Trophoblast cell (in vitro differentiated cells and primary cell): Measurements from ENCODE around the gene SPG11.
A peak's percentile ranks its signal among the peaks of the same experiment; 100 is the strongest.
"Not testable (repeated sequence)": the region's sequence is repeated elsewhere in the genome, so short reads cannot be mapped to it uniquely, and the experiment has no call there.

Experiments
- DNase-seq, 2 donors: peaks; one replicate each; pipeline ENCODE4 v3.0.0-alpha.2; 2016
- H2AFZ ChIP-seq: 2 replicates; pipeline ENCODE4 v1.6.1; 2013; ENCODE audit warnings: low read length, moderate library complexity, mild to moderate bottlenecking; ENCODE audit not compliant: insufficient read depth, poor library complexity
- H2AK5ac ChIP-seq: 2 replicates; pipeline ENCODE4 v1.6.1; 2013; ENCODE audit warnings: mild to moderate bottlenecking, low read length
- H2BK120ac ChIP-seq: 2 replicates; pipeline ENCODE4 v1.6.1; 2013; ENCODE audit warnings: low read length, mild to moderate bottlenecking, moderate library complexity; ENCODE audit not compliant: insufficient read depth, poor library complexity
- H2BK12ac ChIP-seq: 2 replicates; pipeline ENCODE4 v1.6.1; 2013; ENCODE audit warnings: mild to moderate bottlenecking, low read length, moderate library complexity
- H2BK5ac ChIP-seq: 2 replicates; pipeline ENCODE4 v1.6.1; 2013; ENCODE audit warnings: low read length, low read depth, moderate library complexity, mild to moderate bottlenecking; ENCODE audit not compliant: poor library complexity
- H3K14ac ChIP-seq: 2 replicates; pipeline ENCODE4 v1.6.1; 2013; ENCODE audit warnings: mild to moderate bottlenecking, low read length
- H3K18ac ChIP-seq: 2 replicates; pipeline ENCODE4 v1.6.1; 2013; ENCODE audit warnings: mild to moderate bottlenecking, low read length
- H3K23ac ChIP-seq: 2 replicates; pipeline ENCODE4 v1.6.1; 2013; ENCODE audit warnings: low read length
- H3K27ac ChIP-seq: 2 replicates; pipeline ENCODE4 v1.5.1; 2013; ENCODE audit warnings: low read depth, mild to moderate bottlenecking, inconsistent platforms, low read length, moderate library complexity
- H3K27me3 ChIP-seq: 2 replicates; pipeline ENCODE4 v1.6.1; 2013; ENCODE audit warnings: inconsistent platforms, mild to moderate bottlenecking, low read length, moderate library complexity; ENCODE audit not compliant: insufficient read depth
- H3K36me3 ChIP-seq, 2 experiments: 1 replicate in 1 of 2; 2 replicates in 1 of 2; pipeline ENCODE4 v1.6.1; 2013; ENCODE audit warnings: low read length in 2 of 2, mild to moderate bottlenecking in 2 of 2, moderate library complexity in 1 of 2; ENCODE audit not compliant: insufficient read depth in 2 of 2, control insufficient read depth in 1 of 2
- H3K4ac ChIP-seq: 2 replicates; pipeline ENCODE4 v1.6.1; 2013; ENCODE audit warnings: low read depth, mild to moderate bottlenecking, low read length, moderate library complexity
- H3K4me1 ChIP-seq, 2 experiments: 1 replicate in 1 of 2; 2 replicates in 1 of 2; pipeline ENCODE4 v1.6.1; 2013; ENCODE audit warnings: low read length in 2 of 2, mild to moderate bottlenecking in 2 of 2, moderate library complexity in 1 of 2; ENCODE audit not compliant: insufficient read depth in 2 of 2, control insufficient read depth in 1 of 2
- H3K4me2 ChIP-seq: 2 replicates; pipeline ENCODE4 v1.6.1; 2013; ENCODE audit warnings: inconsistent platforms, mild to moderate bottlenecking, low read length, moderate library complexity
- H3K4me3 ChIP-seq: 2 replicates; pipeline ENCODE4 v1.5.1; 2013; ENCODE audit warnings: mild to moderate bottlenecking, low read depth, low read length, inconsistent platforms
- H3K79me1 ChIP-seq: one replicate; pipeline ENCODE4 v1.6.1; 2013; ENCODE audit warnings: low read length
- H3K79me2 ChIP-seq: 2 replicates; pipeline ENCODE4 v1.6.1; 2013; ENCODE audit warnings: low read length, mild to moderate bottlenecking; ENCODE audit not compliant: control insufficient read depth, insufficient read depth, poor library complexity
- H3K9ac ChIP-seq: 2 replicates; pipeline ENCODE4 v1.6.1; 2013; ENCODE audit warnings: mild to moderate bottlenecking, low read length
- H3K9me3 ChIP-seq: 2 replicates; pipeline ENCODE4 v1.6.1; 2013; ENCODE audit warnings: low read depth, mild to moderate bottlenecking, control low read depth, inconsistent platforms, low read length; ENCODE audit not compliant: insufficient read depth
- H4K12ac ChIP-seq: 2 replicates; pipeline ENCODE4 v1.6.1; 2013; ENCODE audit warnings: low read depth, mild to moderate bottlenecking, low read length, moderate library complexity
- H4K8ac ChIP-seq: 2 replicates; pipeline ENCODE4 v1.6.1; 2013; ENCODE audit warnings: low read depth, mild to moderate bottlenecking, low read length, moderate library complexity
- H4K91ac ChIP-seq: one replicate; pipeline ENCODE4 v1.6.1; 2013; ENCODE audit warnings: low read depth, mild to moderate bottlenecking, low read length, moderate library complexity
- WGBS: extraction: QIAGEN DNeasy Blood & Tissue Kit; methylation state at CpG from one replicate; pipeline ENCODE4 v1.1.7; 2013; ENCODE audit warnings: missing lambda C conversion rate; ENCODE audit not compliant: insufficient read length, insufficient coverage; ENCODE audit errors: extremely low coverage; 5-methylcytosine and 5-hydroxymethylcytosine counted together

The SPG11 gene

DNA sequence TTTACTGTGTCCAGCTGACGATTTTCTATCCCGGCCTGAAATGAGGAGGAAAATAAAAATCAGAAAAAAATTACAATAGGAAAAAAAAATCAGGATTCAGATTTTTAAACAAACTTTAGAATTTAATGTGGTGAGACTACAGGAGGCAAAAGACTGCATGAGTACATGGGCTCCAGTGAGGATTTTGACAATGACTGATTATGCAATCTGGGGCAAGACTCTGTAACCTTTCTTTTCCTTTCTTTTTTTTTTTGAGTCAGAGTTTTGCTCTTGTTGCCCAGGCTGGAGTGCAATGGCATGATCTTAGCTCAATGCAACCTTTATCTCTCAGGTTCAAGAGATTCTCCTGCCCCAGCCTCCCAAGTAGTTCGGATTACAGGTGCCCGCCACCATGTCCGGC, 29.9 kb downstream of the SPG11 start:
- no peak overlapping the region for H2BK12ac ChIP-seq
- H2BK5ac ChIP-seq: no peak overlapping the region
- H3K27me3 ChIP-seq: no peaks in the 10 kb centered on the region
- H3K79me2 ChIP-seq: no peaks in the 10 kb centered on the region
- no peak overlapping the region for H3K9ac ChIP-seq
- H2AK5ac ChIP-seq: no peak overlapping the region
- H3K4me2 ChIP-seq: no peak overlapping the region
- H3K4me3 ChIP-seq: no peak overlapping the region
- no peak overlapping the region for H3K4ac ChIP-seq
- H4K91ac ChIP-seq: no peak overlapping the region
- DNase-seq: peak in 1 of 2 donors; percentile 2
- H4K8ac ChIP-seq: no peak overlapping the region
- no peak overlapping the region for H2BK120ac ChIP-seq
- H4K12ac ChIP-seq: no peak overlapping the region
- H2AFZ ChIP-seq: no peak overlapping the region
- no peaks in the 10 kb centered on the region for H3K4me1 ChIP-seq
- H3K14ac ChIP-seq: no peak overlapping the region
- H3K9me3 ChIP-seq: no peaks in the 10 kb centered on the region
- WGBS: no CpG with 5 or more reads among the region's 5 CpGs
- no peaks in the 10 kb centered on the region for H3K79me1 ChIP-seq
- peaks cover 11 to 24% of the 10 kb centered on the region in 2 experiments for H3K36me3 ChIP-seq
- H3K27ac ChIP-seq: no peak overlapping the region
- no peak overlapping the region for H3K18ac ChIP-seq
- no peak overlapping the region for H3K23ac ChIP-seq

DNA sequence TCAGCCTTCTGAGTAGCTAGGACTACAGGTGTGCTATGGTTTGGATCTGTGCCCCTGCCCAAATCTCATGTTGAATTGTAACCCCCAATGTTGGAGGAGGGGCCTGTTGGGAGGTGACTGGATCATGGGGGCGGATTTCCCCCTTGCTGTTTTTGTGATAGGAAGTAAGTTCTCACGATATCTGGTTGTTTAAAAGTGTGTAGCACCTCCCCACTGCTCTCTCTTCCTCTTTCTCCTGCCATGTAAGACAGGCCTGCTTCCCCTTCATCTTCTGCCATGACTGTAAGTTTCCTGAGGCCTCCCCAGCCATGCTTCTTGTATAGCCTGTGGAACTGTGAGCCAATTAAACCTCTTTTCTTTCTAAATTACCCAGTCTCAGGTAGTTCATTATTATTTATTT, 38.2 kb downstream of the SPG11 start:
- not testable (repeated sequence) for H3K9me3 ChIP-seq, H3K9ac ChIP-seq, H3K4ac ChIP-seq, H3K18ac ChIP-seq, H3K4me1 ChIP-seq, H3K4me2 ChIP-seq, H2AK5ac ChIP-seq, H2AFZ ChIP-seq, H4K12ac ChIP-seq, H2BK5ac ChIP-seq, H2BK120ac ChIP-seq, H4K91ac ChIP-seq, DNase-seq, H3K14ac ChIP-seq, H3K79me2 ChIP-seq, H3K23ac ChIP-seq, H3K27ac ChIP-seq, H4K8ac ChIP-seq, H3K27me3 ChIP-seq, H3K4me3 ChIP-seq, H2BK12ac ChIP-seq, H3K79me1 ChIP-seq
- WGBS: no CpG with 5 or more reads among the region's 2 CpGs
- peaks cover 16 to 20% of the 10 kb centered on the region in 2 experiments for H3K36me3 ChIP-seq

DNA sequence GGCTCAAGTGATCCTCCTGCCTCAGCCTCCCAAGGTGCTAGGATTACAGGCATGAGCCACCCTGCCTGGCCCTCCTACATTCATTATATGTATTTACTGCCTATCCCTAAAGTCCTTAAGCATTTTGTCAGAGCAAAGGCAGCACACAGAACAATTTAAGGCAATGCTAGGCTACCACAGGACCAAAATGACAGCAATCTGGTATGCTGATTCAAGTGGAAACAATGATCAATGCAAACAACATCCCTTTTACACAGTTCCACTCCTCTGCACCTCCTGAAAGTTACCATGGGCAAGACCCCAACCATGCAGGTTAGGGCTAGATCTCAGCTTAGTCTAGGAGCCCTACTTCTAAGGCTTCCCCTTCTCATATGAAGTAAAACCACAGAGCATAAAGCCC, 40.3 kb downstream of the SPG11 start:
- Histone ChIP-seq H4K12ac (no peak overlapping the region), H2AK5ac (no peak overlapping the region), H3K79me2 (no peaks in the 10 kb centered on the region), H3K14ac (no peak overlapping the region), H3K27me3 (no peaks in the 10 kb centered on the region), H3K79me1 (no peaks in the 10 kb centered on the region), H2AFZ (no peak overlapping the region), H3K9ac (no peak overlapping the region), H2BK12ac (no peak overlapping the region), H3K9me3 (no peaks in the 10 kb centered on the region), H3K23ac (no peak overlapping the region), H3K4me3 (no peak overlapping the region), H3K27ac (no peak overlapping the region), H3K4me1 (no peaks in the 10 kb centered on the region), H3K4ac (no peak overlapping the region), H2BK5ac (no peak overlapping the region), H3K18ac (no peak overlapping the region), H2BK120ac (no peak overlapping the region), H3K36me3 (peaks cover 16 to 18% of the 10 kb centered on the region in 2 experiments), H4K8ac (no peak overlapping the region), H3K4me2 (no peak overlapping the region), H4K91ac (no peak overlapping the region)
- DNase-seq: no peak

DNA sequence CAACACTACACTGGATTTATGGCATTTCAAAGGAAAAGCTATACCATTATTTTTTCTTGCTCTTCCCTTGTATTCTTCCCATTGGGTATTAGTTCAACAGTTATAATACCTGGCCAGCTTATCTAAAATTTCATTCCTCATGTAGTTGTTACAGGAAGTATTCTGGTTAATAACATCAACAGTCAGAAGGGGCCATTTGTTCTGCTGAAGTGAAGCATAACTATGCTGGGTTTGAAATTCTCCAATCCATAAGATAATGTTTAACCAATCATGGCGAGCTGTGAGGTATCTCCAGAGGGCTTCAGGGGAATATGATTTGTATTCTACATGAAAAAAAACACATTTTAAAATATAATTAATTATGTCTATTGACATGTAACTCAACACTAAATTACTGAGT, 43.4 kb downstream of the SPG11 start:
- DNase-seq: no peak
- no peak overlapping the region for H4K12ac ChIP-seq
- WGBS: no CpG with 5 or more reads among the region's 1 CpG
- H3K36me3 ChIP-seq: peaks cover 14 to 15% of the 10 kb centered on the region in 2 experiments
- H3K18ac ChIP-seq: no peak overlapping the region
- H3K4me3 ChIP-seq: no peak overlapping the region
- no peaks in the 10 kb centered on the region for H3K9me3 ChIP-seq
- no peak overlapping the region for H3K4ac ChIP-seq
- H3K79me1 ChIP-seq: no peaks in the 10 kb centered on the region
- no peaks in the 10 kb centered on the region for H3K27me3 ChIP-seq
- no peak overlapping the region for H2BK5ac ChIP-seq
- H3K14ac ChIP-seq: no peak overlapping the region
- no peak overlapping the region for H4K8ac ChIP-seq
- no peak overlapping the region for H3K9ac ChIP-seq
- no peak overlapping the region for H3K23ac ChIP-seq
- no peaks in the 10 kb centered on the region for H3K79me2 ChIP-seq
- H3K4me1 ChIP-seq: no peaks in the 10 kb centered on the region
- no peak overlapping the region for H2AFZ ChIP-seq
- H2BK12ac ChIP-seq: no peak overlapping the region
- no peak overlapping the region for H2BK120ac ChIP-seq
- no peak overlapping the region for H2AK5ac ChIP-seq
- H4K91ac ChIP-seq: no peak overlapping the region
- H3K4me2 ChIP-seq: no peak overlapping the region
- no peak overlapping the region for H3K27ac ChIP-seq
